ENCODE measurements around the gene TDRD15. TPM values are rescaled to one million over a fixed set of nuclear protein-coding genes. Genes with fewer than 3 reads are reported as not detected.

The TDRD15 gene
- total RNA-seq, 1 experiment from 2014 or later = not detected

DNA sequence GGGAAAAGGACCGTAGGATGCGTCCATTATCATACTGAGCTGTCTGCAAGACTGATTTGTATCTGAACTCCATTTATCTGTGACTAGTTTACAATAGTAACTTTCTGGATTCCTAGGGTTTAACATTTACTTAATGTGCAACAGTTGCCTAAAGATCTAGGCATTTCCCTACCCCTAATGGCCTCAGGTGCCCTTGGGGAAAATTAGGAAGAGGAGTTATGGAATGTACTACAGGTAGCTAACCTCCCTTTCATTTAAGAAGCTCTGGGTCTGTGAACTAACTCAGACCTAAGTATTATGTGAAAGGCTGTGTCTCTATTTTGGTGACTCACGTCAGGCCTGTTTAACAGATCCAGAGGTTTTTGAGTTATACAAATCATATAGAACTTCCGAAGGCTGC, 59.5 kb downstream of the TDRD15 start:
- no peak overlapping the region for H3K27ac Mint-ChIP-seq (ENCODE audit: low read depth, unreplicated experiment)
- H3K4me3 Mint-ChIP-seq (ENCODE audit: unreplicated experiment) = no peak overlapping the region
- ChIA-PET POLR2A (no interaction called here), CTCF (interaction anchor here (0.6 to 1.8 kb wide), 3 partner anchors 9 to 22 kb away, joined by 3 to 4 read pairs (median 3); no protein-coding TSS in a partner anchor)
- no peak for DNase-seq (ENCODE audit: unreplicated experiment)
- intact Hi-C loops (cut with micrococcal nuclease) = no loop called here
- peaks cover 46% of the 10 kb centered on the region for H3K27me3 Mint-ChIP-seq (ENCODE audit: insufficient read depth, unreplicated experiment)
- H3K9me3 Mint-ChIP-seq (ENCODE audit: unreplicated experiment) = no peaks in the 10 kb centered on the region
- no TSS peak for BruUV-seq (replicated peaks)
- no peaks in the 10 kb centered on the region for H3K36me3 Mint-ChIP-seq (ENCODE audit: insufficient read depth, unreplicated experiment)
- no peaks in the 10 kb centered on the region for H3K4me1 Mint-ChIP-seq (ENCODE audit: insufficient read depth, unreplicated experiment)
- TF ChIP-seq, protein P1, sequence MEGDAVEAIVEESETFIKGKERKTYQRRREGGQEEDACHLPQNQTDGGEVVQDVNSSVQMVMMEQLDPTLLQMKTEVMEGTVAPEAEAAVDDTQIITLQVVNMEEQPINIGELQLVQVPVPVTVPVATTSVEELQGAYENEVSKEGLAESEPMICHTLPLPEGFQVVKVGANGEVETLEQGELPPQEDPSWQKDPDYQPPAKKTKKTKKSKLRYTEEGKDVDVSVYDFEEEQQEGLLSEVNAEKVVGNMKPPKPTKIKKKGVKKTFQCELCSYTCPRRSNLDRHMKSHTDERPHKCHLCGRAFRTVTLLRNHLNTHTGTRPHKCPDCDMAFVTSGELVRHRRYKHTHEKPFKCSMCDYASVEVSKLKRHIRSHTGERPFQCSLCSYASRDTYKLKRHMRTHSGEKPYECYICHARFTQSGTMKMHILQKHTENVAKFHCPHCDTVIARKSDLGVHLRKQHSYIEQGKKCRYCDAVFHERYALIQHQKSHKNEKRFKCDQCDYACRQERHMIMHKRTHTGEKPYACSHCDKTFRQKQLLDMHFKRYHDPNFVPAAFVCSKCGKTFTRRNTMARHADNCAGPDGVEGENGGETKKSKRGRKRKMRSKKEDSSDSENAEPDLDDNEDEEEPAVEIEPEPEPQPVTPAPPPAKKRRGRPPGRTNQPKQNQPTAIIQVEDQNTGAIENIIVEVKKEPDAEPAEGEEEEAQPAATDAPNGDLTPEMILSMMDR (IDR thresholded peaks at IDR 0.05; ENCODE audit: unreplicated experiment) = no peak

DNA sequence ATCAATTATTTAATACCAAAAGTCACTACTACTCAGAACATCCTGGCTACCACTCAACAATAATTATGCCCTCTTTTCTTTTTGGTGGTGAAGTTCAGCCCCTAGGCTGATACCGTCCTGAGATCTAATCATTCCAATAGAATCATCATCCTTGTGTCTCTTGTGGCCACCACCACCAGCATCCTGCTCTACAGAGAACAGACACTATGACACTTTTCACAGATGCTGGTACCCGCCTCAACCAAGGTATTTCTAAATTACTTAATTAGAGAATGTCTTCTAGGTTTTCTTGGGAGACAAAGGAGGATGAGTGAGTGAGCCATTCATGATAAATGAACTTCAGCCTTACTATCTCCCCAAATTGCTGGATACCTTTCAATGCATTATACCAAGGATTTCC, 60.0 kb downstream of the TDRD15 start:
- Mint-ChIP-seq H3K27ac (ENCODE audit: low read depth, unreplicated experiment) (no peak overlapping the region), H3K36me3 (ENCODE audit: insufficient read depth, unreplicated experiment) (no peaks in the 10 kb centered on the region), H3K9me3 (ENCODE audit: unreplicated experiment) (no peaks in the 10 kb centered on the region), H3K4me3 (ENCODE audit: unreplicated experiment) (no peak overlapping the region), H3K27me3 (ENCODE audit: insufficient read depth, unreplicated experiment) (peaks cover 42% of the 10 kb centered on the region), H3K4me1 (ENCODE audit: insufficient read depth, unreplicated experiment) (no peaks in the 10 kb centered on the region)
- no TSS peak for BruUV-seq (replicated peaks)
- ChIA-PET POLR2A (no interaction called here), CTCF (interaction anchor here (0.6 to 1.8 kb wide), 2 partner anchors 10 to 21 kb away, joined by 3 to 4 read pairs; no protein-coding TSS in a partner anchor)
- DNase-seq (ENCODE audit: unreplicated experiment) = no peak
- TF ChIP-seq, protein P1 (IDR thresholded peaks at IDR 0.05; ENCODE audit: unreplicated experiment) = no peak
- intact Hi-C loops (cut with micrococcal nuclease) = no loop called here

DNA sequence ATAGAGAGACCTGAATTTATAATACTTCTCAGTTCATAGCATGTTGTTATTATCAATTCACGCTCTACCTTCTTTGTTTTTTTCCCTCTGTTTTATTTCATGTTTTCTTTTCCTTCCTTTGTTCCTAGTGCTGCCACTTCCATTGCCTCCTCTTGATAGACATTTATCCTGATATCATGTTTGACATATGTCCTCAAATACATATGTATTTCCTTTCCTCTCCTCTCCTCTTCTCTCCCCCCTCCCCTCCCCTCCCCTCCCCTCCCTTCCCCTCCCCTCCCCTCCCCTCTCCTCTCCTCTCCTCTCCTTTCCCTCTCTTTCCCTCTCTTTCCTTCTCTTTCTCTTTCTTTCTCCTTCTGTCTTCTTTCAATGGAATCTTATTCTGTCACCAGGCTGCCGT, 67.8 kb downstream of the TDRD15 start:
- Mint-ChIP-seq H3K27ac (ENCODE audit: low read depth, unreplicated experiment) (no peak overlapping the region), H3K9me3 (ENCODE audit: unreplicated experiment) (no peaks in the 10 kb centered on the region), H3K36me3 (ENCODE audit: insufficient read depth, unreplicated experiment) (no peaks in the 10 kb centered on the region), H3K4me1 (ENCODE audit: insufficient read depth, unreplicated experiment) (no peaks in the 10 kb centered on the region), H3K4me3 (ENCODE audit: unreplicated experiment) (no peak overlapping the region), H3K27me3 (ENCODE audit: insufficient read depth, unreplicated experiment) (peaks cover 58% of the 10 kb centered on the region)
- TF ChIP-seq, protein P1 (IDR thresholded peaks at IDR 0.05; ENCODE audit: unreplicated experiment) = no peak
- CTCF ChIA-PET = no interaction called here
- intact Hi-C loops (cut with micrococcal nuclease) = no loop called here
- POLR2A ChIA-PET = no interaction called here
- no peak for DNase-seq (ENCODE audit: unreplicated experiment)
- no TSS peak for BruUV-seq (replicated peaks)

Other genes with a start within 250 kb of the TDRD15 start
- gene APOB, start 79.9 kb upstream of the TDRD15 start, total RNA-seq (2022) = 0.05 TPM in 1 of 2 replicates, not detected in the other